HG03196 (cell line): ENCODE measurements around the gene RAD21L1.
"Not testable (repeated sequence)": the region's sequence is repeated elsewhere in the genome, so short reads cannot be mapped to it uniquely, and the experiment has no call there.

Experiments used
- ATAC-seq: cut with Tn5 transposase; IDR thresholded peaks from one replicate; pipeline ENCODE4 v1.9.1; 2021; ENCODE audit not compliant: unreplicated experiment

Gene RAD21L1

GRCh38 chr20:1224205-1224890, 1.5 kb upstream of the RAD21L1 start:
- no peak for ATAC-seq

- ATAC-seq: no peak
Observed at GRCh38 chr20:1225263-1225782, 521 bp upstream of the RAD21L1 start.

GRCh38 chr20:1229541-1229940, 3.7 kb downstream of the RAD21L1 start:
- ATAC-seq: no peak

- ATAC-seq: no peak
Observed at GRCh38 chr20:1232286-1233111, 6.7 kb downstream of the RAD21L1 start.

- ATAC-seq: no peak
Observed at GRCh38 chr20:1240549-1240948, 14.7 kb downstream of the RAD21L1 start.

GRCh38 chr20:1241456-1241855, 15.6 kb downstream of the RAD21L1 start:
- ATAC-seq: no peak

- ATAC-seq: no peak
Observed at GRCh38 chr20:1242099-1242498, 16.3 kb downstream of the RAD21L1 start.

GRCh38 chr20:1242530-1242929, 16.7 kb downstream of the RAD21L1 start:
- ATAC-seq: no peak

GRCh38 chr20:1245578-1245977, 19.7 kb downstream of the RAD21L1 start:
- no peak for ATAC-seq

- no peak for ATAC-seq
Observed at GRCh38 chr20:1247689-1248088, 21.8 kb downstream of the RAD21L1 start.

- ATAC-seq: not testable (repeated sequence)
Observed at GRCh38 chr20:1250282-1250681, 24.4 kb downstream of the RAD21L1 start.

- ATAC-seq: no peak
Observed at GRCh38 chr20:1252416-1252815, 26.6 kb downstream of the RAD21L1 start.

- ATAC-seq: no peak
Observed at GRCh38 chr20:1254254-1254653, 28.4 kb downstream of the RAD21L1 start.

GRCh38 chr20:1255675-1256074, 29.8 kb downstream of the RAD21L1 start:
- ATAC-seq: no peak

- ATAC-seq: no peak
Observed at GRCh38 chr20:1263853-1264252, 38.0 kb downstream of the RAD21L1 start.

- ATAC-seq: no peak
Observed at GRCh38 chr20:1264727-1265126, 38.9 kb downstream of the RAD21L1 start.

- no peak for ATAC-seq
Observed at GRCh38 chr20:1265226-1265915, 39.5 kb downstream of the RAD21L1 start.

- no peak for ATAC-seq
Observed at GRCh38 chr20:1265916-1266166, 40.0 kb downstream of the RAD21L1 start.

- ATAC-seq: no peak
Observed at GRCh38 chr20:1266167-1266973, 40.5 kb downstream of the RAD21L1 start, which contains the start of gene SNPH. SNPH (plus strand) TSS chr20:1266294; CDS start chr20:1296240, 29,946 bp downstream.

- no peak for ATAC-seq
Observed at GRCh38 chr20:1267161-1267560, 41.3 kb downstream of the RAD21L1 start.

- ATAC-seq: no peak
Observed at GRCh38 chr20:1267809-1268374, 42.0 kb downstream of the RAD21L1 start.
